ENCODE results near the gene TREML2.

TREML2 gene

GRCh38 chr6:41208439-41209106, 7.6 kb upstream of the TREML2 start:
- H3K4me1 ChIP-seq (ENCODE audit: control extremely low read depth in 1 of 4, control insufficient read depth in 4 of 4, insufficient read depth in 4 of 4, low read length in 3 of 4) = peaks cover 0 to 10% (median 4%) of the 10 kb centered on the region in 4 experiments
- no peaks in the 10 kb centered on the region for H3K27me3 ChIP-seq (replicated peaks in 2 of 5; ENCODE audit: control insufficient read depth in 4 of 5, insufficient read depth in 5 of 5, low read length in 4 of 5)
- ChIA-PET CTCF (no interaction called here), POLR2A (no interaction called here)
- H3K9me3 ChIP-seq (ENCODE audit: control extremely low read depth in 1 of 5, control insufficient read depth in 4 of 5, insufficient read depth in 2 of 5, low read depth in 1 of 5, low read length in 4 of 5) = peaks cover 0 to 4% (median 0%) of the 10 kb centered on the region in 5 experiments
- H3K36me3 ChIP-seq (ENCODE audit: control insufficient read depth in 4 of 4, insufficient read depth in 4 of 4, low read length in 3 of 4) = no peaks in the 10 kb centered on the region
- H3K4me3 ChIP-seq (ENCODE audit: control insufficient read depth in 1 of 7, extremely low read depth in 1 of 7, insufficient read depth in 4 of 7, low read depth in 2 of 7, low read length in 6 of 7) = no peak overlapping the region
- no peak for DNase-seq
- no peak overlapping the region for H3K27ac ChIP-seq (ENCODE audit: insufficient read depth in 1 of 2, low read depth in 1 of 2, low read length in 2 of 2, poor library complexity in 1 of 2, severe bottlenecking in 2 of 2)
- 92% methylated on average over 5 of the region's 7 CpGs for WGBS (ENCODE audit: insufficient coverage)

GRCh38 chr6:41204156-41204555, 3.2 kb upstream of the TREML2 start:
- POLR2A ChIA-PET = no interaction called here
- H3K9me3 ChIP-seq (ENCODE audit: control extremely low read depth in 1 of 5, control insufficient read depth in 4 of 5, insufficient read depth in 2 of 5, low read depth in 1 of 5, low read length in 4 of 5) = peaks cover 0 to 4% (median 0%) of the 10 kb centered on the region in 5 experiments
- no peak overlapping the region for H3K27ac ChIP-seq (ENCODE audit: insufficient read depth in 1 of 2, low read depth in 1 of 2, low read length in 2 of 2, poor library complexity in 1 of 2, severe bottlenecking in 2 of 2)
- WGBS (ENCODE audit: insufficient coverage) = no CpG with 5 or more reads among the region's 1 CpG
- no peaks in the 10 kb centered on the region for H3K27me3 ChIP-seq (replicated peaks in 2 of 5; ENCODE audit: control insufficient read depth in 4 of 5, insufficient read depth in 5 of 5, low read length in 4 of 5)
- no peak overlapping the region for H3K4me3 ChIP-seq (ENCODE audit: control insufficient read depth in 1 of 7, extremely low read depth in 1 of 7, insufficient read depth in 4 of 7, low read depth in 2 of 7, low read length in 6 of 7)
- CTCF ChIA-PET = no interaction called here
- no peak for DNase-seq
- H3K36me3 ChIP-seq (ENCODE audit: control insufficient read depth in 4 of 4, insufficient read depth in 4 of 4, low read length in 3 of 4) = no peaks in the 10 kb centered on the region
- H3K4me1 ChIP-seq (ENCODE audit: control extremely low read depth in 1 of 4, control insufficient read depth in 4 of 4, insufficient read depth in 4 of 4, low read length in 3 of 4) = peaks cover 19 to 43% (median 39%) of the 10 kb centered on the region in 4 experiments

DNA sequence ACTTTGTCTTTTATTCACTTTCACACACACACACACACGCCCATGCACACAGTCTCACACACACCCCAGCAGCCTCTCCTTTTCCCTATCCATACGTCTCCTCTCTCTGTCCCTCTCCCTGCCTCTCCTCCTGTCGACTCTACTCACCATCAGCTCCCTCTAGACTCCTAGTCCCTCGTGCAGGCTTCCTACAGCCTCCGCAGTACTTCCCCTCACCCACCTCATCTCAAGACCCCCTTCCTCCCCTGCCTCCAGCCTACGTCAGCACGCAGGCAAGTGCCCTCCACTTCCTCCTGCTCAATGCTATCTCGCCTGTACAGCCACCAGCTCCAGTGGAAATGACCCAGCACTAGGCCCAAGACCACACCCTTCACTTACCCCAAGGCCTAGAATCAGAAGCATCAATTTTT, 820 bp upstream of the TREML2 start:
- peak overlapping the region; percentile 84 to 90 for H3K27ac ChIP-seq (ENCODE audit: insufficient read depth in 1 of 2, low read depth in 1 of 2, low read length in 2 of 2, poor library complexity in 1 of 2, severe bottlenecking in 2 of 2)
- CTCF ChIA-PET = interaction anchor here (1.0 to 3.1 kb wide), 5 partner anchors 13 to 131 kb away, joined by 4 to 19 read pairs (median 4); no protein-coding TSS in a partner anchor
- H3K27me3 ChIP-seq (replicated peaks in 2 of 5; ENCODE audit: control insufficient read depth in 4 of 5, insufficient read depth in 5 of 5, low read length in 4 of 5) = no peaks in the 10 kb centered on the region
- WGBS (ENCODE audit: insufficient coverage) = 7% methylated on average over 7 of the region's 8 CpGs
- peaks cover 19 to 49% (median 43%) of the 10 kb centered on the region in 4 experiments for H3K4me1 ChIP-seq (ENCODE audit: control extremely low read depth in 1 of 4, control insufficient read depth in 4 of 4, insufficient read depth in 4 of 4, low read length in 3 of 4)
- POLR2A ChIA-PET = no interaction called here
- peaks cover 0 to 7% (median 3%) of the 10 kb centered on the region in 4 experiments for H3K36me3 ChIP-seq (ENCODE audit: control insufficient read depth in 4 of 4, insufficient read depth in 4 of 4, low read length in 3 of 4)
- no peaks in the 10 kb centered on the region for H3K9me3 ChIP-seq (ENCODE audit: control extremely low read depth in 1 of 5, control insufficient read depth in 4 of 5, insufficient read depth in 2 of 5, low read depth in 1 of 5, low read length in 4 of 5)
- H3K4me3 ChIP-seq (ENCODE audit: control insufficient read depth in 1 of 7, extremely low read depth in 1 of 7, insufficient read depth in 4 of 7, low read depth in 2 of 7, low read length in 6 of 7) = peak overlapping the region in 4 of 7 experiments; percentile 27 to 69 (median 57)
- peak; percentile 90 to 94 (median 91) for DNase-seq

DNA sequence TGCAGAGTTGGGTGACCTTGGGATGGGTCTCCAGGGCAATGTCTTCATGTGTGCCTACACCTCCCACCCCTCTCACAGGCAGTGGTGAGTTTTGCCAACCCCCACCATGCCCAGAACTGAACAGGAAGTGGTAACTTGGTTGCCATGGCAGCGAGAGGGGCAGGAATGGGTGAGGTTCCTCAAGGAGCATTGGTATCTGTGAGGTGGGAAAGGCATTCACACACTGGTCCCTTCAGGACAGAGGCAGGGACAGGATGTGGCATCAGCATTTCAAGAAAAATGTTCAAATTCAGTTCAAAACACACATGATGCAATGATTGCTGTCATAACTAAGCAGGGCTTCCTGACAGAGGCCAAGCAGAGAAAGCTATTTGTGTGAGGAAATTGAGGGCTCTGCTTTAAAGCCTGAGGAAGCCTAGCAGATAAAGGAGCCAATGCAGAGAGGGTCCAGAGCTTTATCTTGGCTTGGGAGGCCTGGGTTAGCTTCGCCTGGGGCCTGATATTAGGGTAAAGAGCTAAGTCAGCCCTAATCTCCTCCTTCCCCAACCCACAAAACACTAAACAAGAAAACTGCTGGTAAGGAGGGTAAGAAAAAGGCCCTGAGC, 551 bp downstream of the TREML2 start:
- Histone ChIP-seq H3K27me3 (replicated peaks in 2 of 5; ENCODE audit: control insufficient read depth in 4 of 5, insufficient read depth in 5 of 5, low read length in 4 of 5) (no peaks in the 10 kb centered on the region), H3K27ac (ENCODE audit: insufficient read depth in 1 of 2, low read depth in 1 of 2, low read length in 2 of 2, poor library complexity in 1 of 2, severe bottlenecking in 2 of 2) (peak overlapping the region; percentile 84 to 90), H3K9me3 (ENCODE audit: control extremely low read depth in 1 of 5, control insufficient read depth in 4 of 5, insufficient read depth in 2 of 5, low read depth in 1 of 5, low read length in 4 of 5) (no peaks in the 10 kb centered on the region), H3K36me3 (ENCODE audit: control insufficient read depth in 4 of 4, insufficient read depth in 4 of 4, low read length in 3 of 4) (peaks cover 0 to 9% (median 4%) of the 10 kb centered on the region in 4 experiments), H3K4me3 (ENCODE audit: control insufficient read depth in 1 of 7, extremely low read depth in 1 of 7, insufficient read depth in 4 of 7, low read depth in 2 of 7, low read length in 6 of 7) (peak overlapping the region in 6 of 7 experiments; percentile 25 to 69 (median 46)), H3K4me1 (ENCODE audit: control extremely low read depth in 1 of 4, control insufficient read depth in 4 of 4, insufficient read depth in 4 of 4, low read length in 3 of 4) (peaks cover 19 to 49% (median 43%) of the 10 kb centered on the region in 4 experiments)
- DNase-seq = peak; percentile 83 to 92 (median 88)
- POLR2A ChIA-PET = interaction anchor here (1.7 kb wide), 1 partner anchor 9 kb away, joined by 4 read pairs; no protein-coding TSS in a partner anchor
- WGBS (ENCODE audit: insufficient coverage) = no CpG with 5 or more reads among the region's 2 CpGs
- CTCF ChIA-PET = interaction anchor here (0.7 to 3.1 kb wide), 7 partner anchors 9 to 131 kb away, joined by 3 to 19 read pairs (median 4); no protein-coding TSS in a partner anchor

- Histone ChIP-seq H3K27ac (ENCODE audit: insufficient read depth in 1 of 2, low read depth in 1 of 2, low read length in 2 of 2, poor library complexity in 1 of 2, severe bottlenecking in 2 of 2) (peak overlapping the region; percentile 84 to 90), H3K27me3 (replicated peaks in 2 of 5; ENCODE audit: control insufficient read depth in 4 of 5, insufficient read depth in 5 of 5, low read length in 4 of 5) (no peaks in the 10 kb centered on the region), H3K4me1 (ENCODE audit: control extremely low read depth in 1 of 4, control insufficient read depth in 4 of 4, insufficient read depth in 4 of 4, low read length in 3 of 4) (peaks cover 19 to 49% (median 43%) of the 10 kb centered on the region in 4 experiments), H3K36me3 (ENCODE audit: control insufficient read depth in 4 of 4, insufficient read depth in 4 of 4, low read length in 3 of 4) (peaks cover 0 to 13% (median 5%) of the 10 kb centered on the region in 4 experiments), H3K4me3 (ENCODE audit: control insufficient read depth in 1 of 7, extremely low read depth in 1 of 7, insufficient read depth in 4 of 7, low read depth in 2 of 7, low read length in 6 of 7) (peak overlapping the region in 4 of 7 experiments; percentile 41 to 69 (median 57)), H3K9me3 (ENCODE audit: control extremely low read depth in 1 of 5, control insufficient read depth in 4 of 5, insufficient read depth in 2 of 5, low read depth in 1 of 5, low read length in 4 of 5) (no peaks in the 10 kb centered on the region)
- peak in 2 of 3 donors; percentile 61 to 73 for DNase-seq
- CTCF ChIA-PET = interaction anchor here (0.9 to 3.1 kb wide), 4 partner anchors 8 to 75 kb away, joined by 3 to 19 read pairs (median 6); no protein-coding TSS in a partner anchor
- POLR2A ChIA-PET = interaction anchor here (1.7 kb wide), 1 partner anchor 8 kb away, joined by 4 read pairs; no protein-coding TSS in a partner anchor
- WGBS (ENCODE audit: insufficient coverage) = 27% methylated on average over 1 of the region's 1 CpG
Observed at GRCh38 chr6:41199552-41200246, 1.2 kb downstream of the TREML2 start.

- Histone ChIP-seq H3K4me3 (ENCODE audit: control insufficient read depth in 1 of 7, extremely low read depth in 1 of 7, insufficient read depth in 4 of 7, low read depth in 2 of 7, low read length in 6 of 7) (no peak overlapping the region), H3K36me3 (ENCODE audit: control insufficient read depth in 4 of 4, insufficient read depth in 4 of 4, low read length in 3 of 4) (peaks cover 0 to 25% (median 11%) of the 10 kb centered on the region in 4 experiments), H3K27ac (ENCODE audit: insufficient read depth in 1 of 2, low read depth in 1 of 2, low read length in 2 of 2, poor library complexity in 1 of 2, severe bottlenecking in 2 of 2) (no peak overlapping the region), H3K9me3 (ENCODE audit: control extremely low read depth in 1 of 5, control insufficient read depth in 4 of 5, insufficient read depth in 2 of 5, low read depth in 1 of 5, low read length in 4 of 5) (no peaks in the 10 kb centered on the region), H3K4me1 (ENCODE audit: control extremely low read depth in 1 of 4, control insufficient read depth in 4 of 4, insufficient read depth in 4 of 4, low read length in 3 of 4) (peaks cover 12 to 39% (median 34%) of the 10 kb centered on the region in 4 experiments), H3K27me3 (replicated peaks in 2 of 5; ENCODE audit: control insufficient read depth in 4 of 5, insufficient read depth in 5 of 5, low read length in 4 of 5) (no peaks in the 10 kb centered on the region)
- ChIA-PET POLR2A (no interaction called here), CTCF (interaction anchor here (0.8 to 2.1 kb wide), 4 partner anchors 9 to 121 kb away, joined by 3 to 8 read pairs (median 4); no protein-coding TSS in a partner anchor)
- DNase-seq = no peak
- WGBS (ENCODE audit: insufficient coverage) = 100% methylated on average over 3 of the region's 3 CpGs
Observed at GRCh38 chr6:41197234-41197633, 3.7 kb downstream of the TREML2 start.
